GM13976 (cell line): ENCODE measurements around the gene RARRES2.
A peak's percentile ranks its signal among the peaks of the same experiment; 100 is the strongest.

Source experiments
- DNase-seq: peaks from one replicate; pipeline ENCODE4 v3.0.0; 2012; ENCODE audit warnings: low spot score
- in situ Hi-C: fragments of 300-500 bp; cut with MboI; formaldehyde crosslinking; loops from one replicate; pipeline ENCODE4 v1.12.0; 2022; ENCODE audit warnings: low sequenced_read_pairs, mixed read lengths, inconsistent platforms; ENCODE audit not compliant: unreplicated experiment
- TF ChIP-seq, protein P1 (sequence below): IDR thresholded peaks from 2 replicates; pipeline ENCODE4 v1.5.1; 2012; ENCODE audit warnings: borderline replicate concordance, mild to moderate bottlenecking; ENCODE audit not compliant: insufficient read depth; ENCODE audit errors: extremely low read depth, missing control alignments, control extremely low read depth

RARRES2 gene

DNA sequence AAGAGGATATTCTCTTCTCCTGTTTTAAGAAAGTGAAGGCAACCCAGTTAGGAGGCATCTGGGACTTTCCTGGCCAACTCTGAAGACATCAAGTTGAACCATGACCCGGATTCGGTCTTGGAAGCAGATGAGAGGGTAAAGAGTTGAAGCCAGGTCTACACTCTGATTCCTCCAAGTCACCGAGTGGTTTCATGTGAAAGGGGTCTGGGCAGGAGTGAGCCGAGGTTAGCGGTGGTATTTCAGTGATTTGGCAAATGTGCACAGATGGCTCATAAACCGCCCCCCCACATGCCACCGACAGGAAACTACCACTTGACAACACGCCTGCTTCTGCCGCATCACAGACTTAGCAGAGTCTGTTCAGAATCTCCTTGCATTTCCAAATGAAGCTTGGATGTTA is 15.8 kb upstream of the RARRES2 start:
- DNase-seq, result peak; percentile 43
- TF ChIP-seq, protein P1, sequence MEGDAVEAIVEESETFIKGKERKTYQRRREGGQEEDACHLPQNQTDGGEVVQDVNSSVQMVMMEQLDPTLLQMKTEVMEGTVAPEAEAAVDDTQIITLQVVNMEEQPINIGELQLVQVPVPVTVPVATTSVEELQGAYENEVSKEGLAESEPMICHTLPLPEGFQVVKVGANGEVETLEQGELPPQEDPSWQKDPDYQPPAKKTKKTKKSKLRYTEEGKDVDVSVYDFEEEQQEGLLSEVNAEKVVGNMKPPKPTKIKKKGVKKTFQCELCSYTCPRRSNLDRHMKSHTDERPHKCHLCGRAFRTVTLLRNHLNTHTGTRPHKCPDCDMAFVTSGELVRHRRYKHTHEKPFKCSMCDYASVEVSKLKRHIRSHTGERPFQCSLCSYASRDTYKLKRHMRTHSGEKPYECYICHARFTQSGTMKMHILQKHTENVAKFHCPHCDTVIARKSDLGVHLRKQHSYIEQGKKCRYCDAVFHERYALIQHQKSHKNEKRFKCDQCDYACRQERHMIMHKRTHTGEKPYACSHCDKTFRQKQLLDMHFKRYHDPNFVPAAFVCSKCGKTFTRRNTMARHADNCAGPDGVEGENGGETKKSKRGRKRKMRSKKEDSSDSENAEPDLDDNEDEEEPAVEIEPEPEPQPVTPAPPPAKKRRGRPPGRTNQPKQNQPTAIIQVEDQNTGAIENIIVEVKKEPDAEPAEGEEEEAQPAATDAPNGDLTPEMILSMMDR, result no peak

DNA sequence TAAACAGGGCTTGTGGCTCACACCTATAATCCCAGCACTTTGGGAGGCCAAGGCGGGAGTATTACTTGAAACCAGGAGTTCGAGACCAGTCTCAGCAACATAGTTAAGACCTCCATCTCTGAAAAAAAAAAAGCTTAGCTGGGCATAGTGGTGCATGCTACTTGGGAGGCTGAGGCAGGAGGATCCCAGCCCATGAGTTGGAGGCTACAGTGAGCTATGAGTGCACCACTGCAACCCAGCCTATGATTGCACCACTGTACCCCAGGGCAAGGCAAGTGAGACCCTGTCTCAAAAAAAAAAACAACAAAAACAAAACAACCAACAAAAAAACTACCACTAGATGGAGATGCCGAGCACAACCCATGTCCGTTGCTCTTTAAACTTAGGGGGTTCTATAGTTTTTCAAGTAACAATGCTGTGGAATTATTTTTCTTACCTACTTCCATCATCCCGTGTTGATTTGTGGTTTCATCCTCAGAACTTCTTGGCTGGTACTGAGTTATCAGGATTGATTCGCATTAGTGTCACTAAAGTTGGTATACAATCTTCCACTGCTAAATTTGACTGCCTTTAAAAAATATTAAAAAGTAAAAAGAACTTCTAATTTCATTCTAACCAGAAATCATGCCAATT is 15.0 kb upstream of the RARRES2 start:
- TF ChIP-seq, protein P1, result peak; percentile 16
- in situ Hi-C loops, result no loop called here
- DNase-seq, result peak; percentile 66

More for the DNA sequence above, 15.8 kb upstream of the RARRES2 start:
- in situ Hi-C loops, result no loop called here

DNA sequence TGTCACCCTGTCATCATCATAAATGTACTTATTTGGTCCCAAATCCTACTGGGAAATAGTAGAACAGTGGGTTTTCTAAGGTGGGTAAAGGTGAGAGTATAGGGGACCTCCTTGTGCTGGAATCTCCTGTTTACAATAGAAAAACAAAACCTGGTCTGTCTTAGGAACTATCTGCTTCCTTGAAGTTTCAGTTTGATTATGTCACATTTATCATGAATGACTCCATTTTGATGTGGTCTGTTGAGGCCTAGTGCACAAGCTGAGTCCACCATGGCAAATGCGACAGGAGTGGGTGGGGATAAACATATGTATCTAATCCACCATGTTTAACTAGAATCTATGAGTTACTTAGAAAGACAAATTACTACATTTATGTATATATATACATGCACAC is 14.2 kb upstream of the RARRES2 start:
- in situ Hi-C loops, result no loop called here
- DNase-seq, result no peak
- TF ChIP-seq, protein P1, result no peak

DNA sequence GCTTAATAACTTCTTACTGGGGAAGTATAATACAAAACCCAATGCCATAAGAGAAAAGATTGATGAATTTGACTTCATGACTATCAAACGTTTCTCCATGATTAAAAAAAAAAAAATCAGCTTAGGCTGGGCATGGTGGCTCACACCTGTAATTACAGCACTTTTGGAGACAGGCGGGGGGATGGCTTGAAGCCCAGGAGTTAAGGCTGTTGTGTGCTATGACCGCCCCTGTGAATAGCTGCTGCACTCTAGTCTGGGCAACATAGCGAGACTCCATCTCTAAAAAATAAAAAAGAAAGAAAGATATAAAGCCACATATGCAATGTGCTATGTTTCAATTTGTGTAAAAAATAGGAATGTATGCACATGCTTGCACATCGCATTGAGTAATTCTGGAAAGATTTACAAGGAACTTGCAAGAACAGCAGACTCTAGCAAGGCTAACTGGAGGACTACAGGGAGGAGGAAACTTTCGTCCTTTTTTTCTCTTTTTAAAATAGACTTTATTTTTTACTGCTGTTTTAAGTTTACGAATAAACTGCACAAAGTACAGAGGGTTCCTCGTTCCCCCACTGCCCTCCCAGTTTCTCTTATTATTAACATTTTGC is 10.3 kb upstream of the RARRES2 start:
- TF ChIP-seq, protein P1, result no peak

DNA sequence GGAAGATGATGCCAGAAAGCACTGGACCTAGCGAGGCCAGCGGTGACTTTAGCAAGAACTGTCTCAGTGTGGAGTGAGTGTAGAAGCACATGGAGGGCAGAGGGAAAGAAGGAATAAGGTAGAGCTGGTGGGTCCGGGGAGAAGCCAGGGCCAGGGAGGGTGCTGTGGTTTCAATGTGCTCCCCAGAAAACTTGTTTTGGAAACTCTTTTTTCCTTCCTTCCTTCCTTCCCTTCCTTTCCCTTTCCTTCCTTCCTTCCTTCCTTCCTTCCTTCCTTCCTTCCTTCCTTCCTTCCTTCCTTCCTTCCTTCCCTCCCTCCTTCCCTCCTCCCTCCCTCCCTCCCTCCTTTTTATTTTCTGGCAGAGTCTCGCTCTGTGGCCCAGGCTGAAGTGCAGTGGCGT is 5.5 kb upstream of the RARRES2 start:
- in situ Hi-C loops, result no loop called here
- no peak for DNase-seq
- TF ChIP-seq, protein P1, result no peak

More for the DNA sequence above, 10.3 kb upstream of the RARRES2 start:
- DNase-seq, result no peak
- in situ Hi-C loops, result no loop called here

DNA sequence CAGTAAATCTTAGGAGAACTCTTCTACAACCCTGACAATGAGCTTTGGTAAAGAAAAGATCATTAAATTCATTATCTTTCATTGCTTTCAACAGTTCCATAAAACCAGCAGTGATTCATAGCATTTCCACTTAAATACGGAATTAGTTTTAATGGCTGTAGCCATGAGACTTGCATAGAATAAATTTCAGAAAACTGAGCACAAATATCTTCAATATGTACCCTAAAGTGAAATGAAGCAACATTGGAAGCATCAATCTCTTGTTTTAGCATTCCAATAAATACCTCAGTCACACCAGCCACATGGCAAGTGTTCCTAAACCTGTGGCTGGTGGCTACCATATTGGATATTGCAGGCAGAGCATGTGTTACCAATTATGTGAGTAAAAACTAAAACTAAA is 3.6 kb upstream of the RARRES2 start:
- DNase-seq, result no peak
- TF ChIP-seq, protein P1, result no peak
- in situ Hi-C loops, result no loop called here
